Measurements from ENCODE around the gene DNAH3.
"Not testable (repeated sequence)": the region's sequence is repeated elsewhere in the genome, so short reads cannot be mapped to it uniquely, and the experiment has no call there.

Gene DNAH3

DNA sequence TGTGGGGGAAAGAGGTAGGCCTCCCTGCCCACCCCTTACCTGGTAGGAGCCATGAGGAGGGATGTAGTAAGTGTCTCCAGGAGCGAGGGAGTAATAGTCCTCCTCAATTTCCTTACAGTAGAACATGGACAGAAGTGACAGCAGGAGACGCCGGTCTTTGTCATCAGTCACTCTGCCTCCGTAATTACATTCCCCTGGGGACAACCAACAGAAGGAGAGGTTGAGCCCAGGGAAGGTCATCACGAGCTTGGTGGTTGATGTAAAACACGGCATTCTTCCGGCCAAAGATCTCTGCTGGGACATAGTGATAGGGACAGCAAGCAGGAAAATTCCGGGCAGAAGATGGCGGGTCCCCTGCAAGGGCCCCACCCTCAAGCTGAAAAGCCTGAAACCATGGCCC lies 202.2 kb downstream of the DNAH3 start:
- FAIRE-seq (no peak), DNase-seq (ENCODE audit: low spot score) (no peak)

DNA sequence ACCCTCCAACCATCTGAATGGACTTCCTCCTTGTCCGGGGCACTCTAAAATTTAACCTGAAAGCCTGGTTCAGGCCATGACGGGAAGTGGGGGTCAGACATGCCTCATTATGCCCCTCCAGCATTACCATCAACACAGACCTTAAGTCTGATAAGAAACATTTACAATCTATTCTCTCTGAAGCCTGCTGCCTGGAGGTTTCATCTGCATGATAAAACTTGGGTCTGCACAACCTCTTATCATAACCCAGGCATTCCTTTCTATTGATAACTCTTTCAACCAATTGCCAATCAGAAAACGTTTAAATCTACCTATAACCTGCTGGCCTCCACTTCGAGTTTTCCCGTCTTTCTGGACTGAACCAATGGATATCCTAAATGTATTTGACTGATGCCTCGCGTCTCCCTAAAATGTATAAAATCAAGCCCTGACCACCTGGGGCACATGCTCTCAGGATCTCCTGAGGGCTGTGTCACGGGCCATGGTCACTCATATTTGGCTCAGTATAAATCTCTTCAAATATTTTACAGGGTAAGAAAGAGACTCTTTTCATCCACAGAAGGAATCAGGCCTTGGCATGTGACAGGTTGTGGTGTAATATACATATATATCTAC lies 204.5 kb downstream of the DNAH3 start:
- FAIRE-seq (no peak), DNase-seq (ENCODE audit: low spot score) (no peak)

DNA sequence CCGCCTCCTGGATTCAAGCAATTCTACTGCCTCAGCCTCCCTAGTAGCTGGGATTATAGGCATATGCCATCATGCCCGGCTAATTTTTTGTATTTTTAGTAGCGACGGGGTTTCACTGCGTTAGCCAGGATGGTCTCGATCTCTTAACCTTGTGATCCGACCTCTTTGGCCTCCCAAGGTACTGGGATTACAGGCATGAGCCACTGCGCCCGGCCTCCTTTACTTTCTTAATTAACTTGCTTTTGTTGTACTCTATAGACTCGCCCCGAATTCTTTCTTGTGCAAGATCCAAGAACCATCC lies 205.1 kb downstream of the DNAH3 start:
- not testable (repeated sequence) for FAIRE-seq; DNase-seq (ENCODE audit: low spot score)

DNA sequence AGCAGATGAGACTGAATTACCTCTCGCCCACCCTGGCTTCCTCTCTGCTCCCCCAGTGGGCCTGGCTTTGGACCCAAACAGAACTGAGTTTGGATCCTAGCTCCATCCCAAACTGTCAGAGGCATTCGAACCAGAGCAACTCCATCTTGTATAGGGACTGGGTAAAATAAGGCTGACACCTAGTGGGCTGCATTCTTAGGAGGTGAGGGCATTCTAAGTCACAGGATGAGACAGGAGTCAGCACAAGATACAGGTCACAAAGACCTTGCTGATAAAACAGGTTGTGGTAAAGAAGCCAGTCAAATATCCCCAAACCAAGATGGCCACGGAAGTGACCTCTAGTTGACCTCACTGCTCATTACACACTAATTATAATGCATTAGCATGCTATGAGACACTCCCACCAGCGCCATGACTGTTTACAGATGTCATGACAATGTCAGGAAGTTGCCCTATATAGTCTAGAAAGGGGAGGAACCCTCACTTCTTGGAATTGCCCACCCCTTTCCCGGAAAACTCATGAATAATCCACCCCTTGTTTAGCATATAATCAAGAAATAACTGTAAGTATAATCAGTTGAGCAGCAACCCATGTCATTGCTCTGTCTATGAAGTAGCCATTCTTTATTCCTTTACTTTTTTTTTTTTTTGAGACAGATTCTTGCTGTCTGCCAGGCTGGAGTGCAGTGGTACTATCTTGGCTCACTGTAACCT lies 205.6 kb downstream of the DNAH3 start:
- FAIRE-seq, result no peak

DNA sequence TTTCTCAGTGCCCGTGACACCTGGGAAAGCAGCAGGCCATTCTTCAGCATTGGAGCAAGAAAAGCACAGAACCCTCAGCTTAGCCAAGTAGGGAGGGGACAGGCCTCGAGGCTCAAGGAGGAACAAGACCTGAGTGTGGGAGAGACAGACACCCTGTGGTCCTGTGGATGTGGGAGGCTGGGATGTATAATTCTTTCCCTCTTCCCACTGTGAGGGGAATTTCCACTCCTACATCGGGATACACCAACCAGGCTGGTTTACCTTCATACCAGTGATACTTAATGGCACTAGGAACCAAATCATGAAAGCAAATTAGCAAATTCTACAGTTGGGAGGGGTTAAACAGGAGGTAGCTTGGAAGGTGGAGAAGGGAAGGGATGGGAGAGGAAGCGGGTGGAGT lies 208.4 kb downstream of the DNAH3 start:
- no peak for DNase-seq (ENCODE audit: low spot score)
- no peak for FAIRE-seq

More for the DNA sequence above, 205.6 kb downstream of the DNAH3 start:
- peak; percentile 45 for DNase-seq (ENCODE audit: low spot score)

DNA sequence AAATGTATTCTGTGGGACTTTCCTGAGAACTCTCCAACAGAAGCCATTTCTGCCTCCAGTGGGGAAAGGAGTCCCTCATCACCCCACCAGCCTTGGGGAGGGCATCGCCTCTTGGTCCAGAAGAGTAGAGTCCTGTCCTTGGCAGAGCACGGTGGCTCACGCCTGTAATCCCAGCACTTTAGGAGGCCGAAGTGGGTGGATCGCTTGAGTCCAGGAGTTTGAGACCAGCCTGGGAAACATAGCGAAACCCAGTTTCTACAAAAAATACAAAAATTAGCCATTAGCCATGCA lies 209.1 kb downstream of the DNAH3 start:
- FAIRE-seq (no peak), DNase-seq (ENCODE audit: low spot score) (no peak)

DNA sequence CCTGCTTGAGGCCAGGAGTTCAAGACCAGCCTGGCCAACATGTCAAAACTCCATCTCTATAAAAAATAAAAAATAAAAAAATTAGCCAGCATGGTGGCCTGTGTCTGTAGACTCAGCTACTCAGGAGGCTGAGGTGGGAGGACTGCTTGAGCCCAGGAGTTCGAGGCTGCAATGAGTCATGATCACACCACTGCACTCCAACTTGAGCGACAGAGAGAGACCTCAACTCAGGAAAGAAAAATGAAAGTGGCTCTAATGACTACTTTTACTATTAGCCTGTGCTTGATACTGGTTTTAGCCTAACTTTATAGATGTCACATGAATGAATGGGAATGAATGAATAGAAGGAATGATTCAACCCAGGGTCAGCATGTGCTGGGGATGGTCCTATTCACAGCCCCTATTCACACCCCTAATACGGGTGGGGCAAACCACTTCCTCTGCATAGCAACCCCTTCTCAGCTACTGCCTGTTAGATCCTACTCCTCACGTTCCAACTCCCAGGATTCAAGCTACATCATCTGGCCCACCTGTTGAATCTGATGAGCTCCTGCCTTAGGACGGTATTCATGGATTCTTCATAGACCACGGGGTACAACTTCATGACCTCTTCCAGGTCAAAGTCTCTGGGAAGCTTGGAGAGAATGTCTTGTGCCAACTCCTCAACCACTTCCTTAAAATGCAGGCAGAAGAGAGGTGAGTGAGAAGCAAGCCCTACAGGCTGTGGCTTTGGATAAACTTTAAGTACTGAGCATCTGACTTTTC lies 209.6 kb downstream of the DNAH3 start:
- no peak for DNase-seq (ENCODE audit: low spot score)
- no peak for FAIRE-seq

DNA sequence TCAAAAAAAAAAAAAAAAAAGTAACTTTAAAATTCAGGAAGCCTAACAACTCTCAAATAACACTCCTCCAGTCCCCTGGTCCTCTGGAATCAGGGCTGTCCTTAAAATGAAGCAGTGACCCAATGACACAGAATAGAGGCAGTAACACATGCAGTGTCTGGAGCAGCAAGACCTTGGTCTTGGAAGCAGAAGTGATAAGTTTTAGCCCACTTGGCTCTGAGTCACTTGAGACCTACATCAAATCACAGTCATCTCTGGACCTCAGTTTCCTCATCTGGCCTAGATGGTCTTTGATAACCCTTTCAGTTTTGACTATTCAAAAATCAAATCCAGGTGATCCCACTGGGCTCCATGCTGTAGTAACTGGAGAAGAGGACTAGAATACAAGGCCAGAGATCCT lies 211.0 kb downstream of the DNAH3 start:
- FAIRE-seq (no peak), DNase-seq (ENCODE audit: low spot score) (no peak)

DNA sequence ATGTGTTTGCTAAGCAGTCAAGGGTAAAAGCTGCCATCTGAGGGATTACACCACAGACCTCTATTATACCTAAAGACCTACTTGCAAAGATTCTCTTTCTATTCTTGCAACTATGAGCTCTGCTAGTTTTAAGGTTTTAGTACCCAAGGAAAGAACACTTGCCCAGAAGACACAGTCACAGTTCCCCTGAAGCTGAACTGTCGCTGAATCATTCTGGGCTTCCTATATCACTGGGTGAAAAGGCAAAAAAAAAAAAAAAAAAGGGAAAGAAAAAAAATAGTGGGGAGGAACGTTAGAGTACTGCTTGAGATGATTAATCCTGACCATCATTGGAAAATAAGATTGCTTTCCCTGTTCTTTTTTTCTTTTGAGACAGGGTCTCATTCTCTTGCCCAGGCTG lies 212.2 kb downstream of the DNAH3 start:
- FAIRE-seq, result no peak

DNA sequence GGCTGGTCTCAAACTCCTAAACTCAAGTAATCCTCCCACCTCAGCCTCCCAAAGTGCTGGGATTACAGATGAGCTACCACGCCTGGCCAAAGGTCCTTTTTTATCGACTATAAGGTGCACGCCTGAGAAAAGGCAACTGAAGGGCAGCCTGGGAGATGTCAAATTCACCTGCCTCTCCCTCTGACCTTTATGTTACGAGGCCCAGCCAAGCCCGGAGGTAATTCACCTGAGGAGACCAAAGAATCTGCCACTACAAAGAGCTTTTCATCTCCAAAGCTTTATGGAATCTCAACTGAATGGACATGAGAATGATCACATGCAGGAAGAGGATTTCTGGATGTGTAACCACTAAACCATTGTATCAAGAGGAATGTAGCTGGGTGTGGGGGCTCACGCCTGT lies 212.9 kb downstream of the DNAH3 start:
- no peak for DNase-seq (ENCODE audit: low spot score)
- no peak for FAIRE-seq

More for the DNA sequence above, 212.2 kb downstream of the DNAH3 start:
- no peak for DNase-seq (ENCODE audit: low spot score)

DNA sequence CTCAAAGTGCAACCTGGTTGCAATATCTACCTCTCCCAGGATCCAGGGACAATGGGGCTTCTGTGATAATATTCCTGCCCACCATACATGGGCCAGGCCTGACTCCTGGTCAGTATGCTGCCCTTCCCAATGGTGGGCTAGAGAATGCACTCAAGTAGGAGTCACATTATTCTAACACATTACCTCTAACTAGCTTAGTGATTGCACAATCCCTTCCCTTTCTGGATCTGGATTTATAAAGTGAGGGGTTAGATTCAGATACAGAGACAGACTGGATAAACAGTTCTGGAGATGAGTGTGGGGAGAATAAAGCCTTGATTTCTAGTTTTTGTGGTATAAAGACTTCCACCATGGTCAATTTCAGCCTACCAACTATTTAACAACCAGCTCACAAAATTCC lies 217.1 kb downstream of the DNAH3 start:
- no peak for DNase-seq (ENCODE audit: low spot score)
- FAIRE-seq, result no peak

DNA sequence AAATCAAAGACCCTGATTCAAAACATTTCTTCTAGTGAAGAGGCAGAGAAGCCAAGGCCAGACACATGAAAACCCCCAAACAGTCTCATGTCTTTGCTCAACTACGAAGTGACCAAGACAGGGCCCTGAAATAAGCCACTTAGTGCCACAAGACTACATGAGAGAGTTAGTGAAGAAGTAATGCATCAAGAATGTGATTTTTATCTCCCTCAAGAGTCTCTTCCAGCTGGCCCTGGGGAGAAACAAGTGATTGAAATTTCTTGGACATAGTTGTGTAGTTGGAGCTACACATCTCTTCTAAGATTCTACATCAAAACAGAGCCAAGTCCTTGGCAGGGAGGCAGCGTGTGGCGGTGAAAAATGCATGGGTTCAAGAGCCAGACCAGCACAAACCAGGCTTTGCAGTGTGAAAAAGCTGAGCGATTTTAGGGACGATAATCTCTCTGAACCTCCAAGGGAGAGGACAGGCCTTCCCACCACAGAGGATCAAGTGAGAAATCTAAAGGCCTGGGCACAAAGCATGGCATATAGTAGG lies 219.5 kb downstream of the DNAH3 start:
- DNase-seq (ENCODE audit: low spot score) (no peak), FAIRE-seq (no peak)

DNA sequence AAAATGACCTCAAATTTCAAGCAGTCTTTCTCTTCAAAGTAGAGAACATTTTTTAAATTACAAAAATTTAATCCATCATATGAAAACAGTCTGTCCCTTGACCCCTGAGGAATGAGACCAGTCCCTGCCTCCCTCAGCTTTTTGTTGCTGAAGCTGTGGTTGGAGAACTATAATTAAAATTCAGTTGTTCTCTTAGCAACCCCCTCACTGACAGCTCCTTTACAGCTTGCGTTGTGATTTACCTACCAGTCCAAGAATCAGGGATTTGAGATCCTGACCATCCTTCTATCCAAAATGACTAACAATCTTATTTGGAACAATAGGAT lies 220.3 kb downstream of the DNAH3 start:
- FAIRE-seq, result no peak
- no peak for DNase-seq (ENCODE audit: low spot score)

DNA sequence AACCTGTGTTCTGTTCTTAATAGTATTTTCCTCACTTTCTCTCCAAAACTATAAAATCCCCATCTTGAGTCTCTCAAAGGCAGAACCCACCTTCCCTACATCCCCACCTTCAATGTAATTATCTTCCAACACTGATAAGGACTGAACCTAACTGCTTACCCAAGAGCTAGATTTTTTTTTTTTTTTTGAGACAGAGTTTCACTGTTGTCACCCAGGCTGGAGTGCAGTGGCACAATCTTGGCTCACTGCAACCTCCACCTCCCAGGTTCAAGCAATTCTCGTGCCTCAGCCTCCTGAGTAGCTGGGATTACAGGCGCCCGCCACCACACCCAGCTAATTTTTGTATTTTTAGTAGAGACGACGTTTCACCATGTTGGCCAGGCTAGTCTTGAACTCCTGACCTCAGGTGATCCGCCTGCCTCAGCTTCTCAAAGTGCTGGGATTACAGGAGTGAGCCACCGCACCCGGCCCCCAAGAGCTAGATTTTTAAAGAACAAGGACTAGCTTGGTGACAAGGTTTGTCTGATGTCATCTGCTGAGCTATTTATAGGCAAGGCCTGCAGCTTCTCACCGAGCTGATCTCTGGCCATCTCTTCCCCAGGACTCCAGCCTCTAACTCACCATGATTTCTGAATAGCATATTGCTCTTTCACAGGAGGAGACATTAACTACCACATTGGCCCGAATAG lies 220.8 kb downstream of the DNAH3 start:
- not testable (repeated sequence) for DNase-seq (ENCODE audit: low spot score); FAIRE-seq

DNA sequence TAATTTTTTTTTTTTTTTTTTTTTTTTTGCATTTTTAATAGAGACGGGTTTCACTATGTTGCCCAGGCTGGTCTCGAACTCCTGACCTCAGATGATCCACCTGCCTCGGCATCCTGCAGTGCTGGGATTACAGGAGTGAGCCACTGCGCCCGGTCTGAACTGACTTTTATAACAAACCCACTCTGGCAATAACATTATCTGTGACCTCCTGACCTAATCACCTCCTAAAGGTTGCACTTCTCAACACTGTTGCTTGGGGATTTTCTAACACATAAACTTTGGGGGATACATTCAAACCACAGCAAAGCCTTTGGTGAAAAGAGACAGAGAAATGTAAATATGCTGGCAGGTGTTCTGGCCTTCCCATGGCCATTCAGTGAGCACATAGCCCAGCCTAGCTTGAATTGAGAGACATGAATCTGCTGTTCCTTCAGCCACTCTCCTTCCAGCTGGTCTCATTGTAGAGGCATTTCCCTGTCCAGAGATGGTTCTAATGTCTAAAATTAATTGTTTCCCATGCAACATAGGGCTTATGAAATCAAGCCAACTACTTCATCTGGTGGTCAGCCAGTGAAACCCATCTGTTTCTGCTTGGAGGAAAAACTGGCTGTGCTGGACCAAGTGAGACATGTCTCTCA lies 221.8 kb downstream of the DNAH3 start:
- DNase-seq (ENCODE audit: low spot score), result no peak
- no peak for FAIRE-seq

DNA sequence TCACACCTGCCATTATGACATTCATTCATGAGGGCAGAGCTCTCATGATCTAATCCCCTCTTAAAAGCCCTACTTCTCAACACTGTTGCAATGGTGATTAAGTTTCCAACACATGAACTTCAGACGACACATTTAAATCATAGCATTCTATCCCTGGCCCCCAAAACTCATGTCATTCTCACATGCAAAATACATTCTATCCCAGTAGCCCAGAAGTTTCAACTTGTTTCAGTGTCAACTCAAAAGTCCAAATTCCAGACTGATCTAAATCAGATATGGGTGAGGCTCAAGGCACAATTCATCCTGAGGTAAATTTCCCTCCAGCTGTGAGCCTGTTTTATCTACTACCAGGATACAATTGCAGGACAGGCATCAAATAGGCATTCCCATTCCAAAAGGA lies 224.9 kb downstream of the DNAH3 start:
- FAIRE-seq (no peak), DNase-seq (ENCODE audit: low spot score) (no peak)

DNA sequence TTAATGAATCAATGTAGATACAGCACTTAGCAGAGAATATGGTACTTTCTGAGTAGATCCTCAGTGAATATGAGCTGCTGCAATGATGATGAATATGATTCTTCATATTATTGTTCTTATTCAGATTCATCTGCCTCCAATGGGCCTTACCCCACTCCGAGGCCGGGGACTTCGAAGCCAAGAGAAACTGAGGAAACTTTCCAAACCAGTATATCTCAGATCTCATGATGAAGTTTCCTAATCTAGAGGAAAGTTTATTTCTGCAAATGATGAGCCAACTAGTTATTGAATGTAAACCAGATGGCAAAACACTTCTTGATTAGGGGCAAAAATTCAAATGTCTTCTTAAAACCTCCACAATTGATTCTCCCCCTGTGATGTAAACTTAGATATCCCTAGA lies 226.8 kb downstream of the DNAH3 start:
- DNase-seq (ENCODE audit: low spot score), result no peak
- no peak for FAIRE-seq

DNA sequence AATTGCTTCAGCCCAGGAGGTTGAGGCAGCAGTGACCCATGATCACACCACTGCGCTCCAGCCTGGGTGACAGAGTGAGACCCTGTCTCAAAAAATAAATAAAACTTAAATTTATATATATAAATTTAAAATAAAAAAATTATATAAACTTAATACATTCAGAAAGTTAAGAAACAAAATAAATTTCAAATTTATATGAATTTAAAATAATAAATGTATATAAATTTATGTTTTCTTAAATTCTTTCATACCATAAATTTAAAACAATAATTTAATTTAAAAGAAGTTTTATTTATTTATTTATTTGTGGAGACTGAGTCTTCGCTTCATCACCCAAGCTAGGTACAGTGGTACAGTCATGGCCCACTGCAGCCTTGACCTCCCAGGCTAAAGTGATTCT lies 229.8 kb downstream of the DNAH3 start:
- DNase-seq (ENCODE audit: low spot score), result no peak
- FAIRE-seq, result peak; percentile 63

DNA sequence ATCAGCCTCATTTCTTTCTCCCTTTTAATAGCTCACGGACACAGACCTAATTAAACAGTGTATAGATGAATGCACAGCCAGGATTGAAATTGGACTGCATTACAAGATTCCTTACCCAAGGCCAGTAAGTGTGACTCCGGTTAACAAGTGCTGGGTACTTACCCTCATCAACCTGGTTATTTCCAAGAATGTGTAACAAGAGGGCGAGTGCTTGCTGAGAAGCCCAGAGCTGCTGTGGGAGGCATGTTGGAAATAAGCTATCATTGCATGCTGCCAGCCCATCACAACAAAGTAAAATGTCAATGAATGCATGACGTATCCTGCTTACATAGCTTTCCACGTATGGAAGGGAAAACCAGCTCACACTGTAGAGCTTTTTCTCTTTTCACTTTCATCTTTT lies 230.6 kb downstream of the DNAH3 start:
- FAIRE-seq (no peak), DNase-seq (ENCODE audit: low spot score) (no peak)

DNA sequence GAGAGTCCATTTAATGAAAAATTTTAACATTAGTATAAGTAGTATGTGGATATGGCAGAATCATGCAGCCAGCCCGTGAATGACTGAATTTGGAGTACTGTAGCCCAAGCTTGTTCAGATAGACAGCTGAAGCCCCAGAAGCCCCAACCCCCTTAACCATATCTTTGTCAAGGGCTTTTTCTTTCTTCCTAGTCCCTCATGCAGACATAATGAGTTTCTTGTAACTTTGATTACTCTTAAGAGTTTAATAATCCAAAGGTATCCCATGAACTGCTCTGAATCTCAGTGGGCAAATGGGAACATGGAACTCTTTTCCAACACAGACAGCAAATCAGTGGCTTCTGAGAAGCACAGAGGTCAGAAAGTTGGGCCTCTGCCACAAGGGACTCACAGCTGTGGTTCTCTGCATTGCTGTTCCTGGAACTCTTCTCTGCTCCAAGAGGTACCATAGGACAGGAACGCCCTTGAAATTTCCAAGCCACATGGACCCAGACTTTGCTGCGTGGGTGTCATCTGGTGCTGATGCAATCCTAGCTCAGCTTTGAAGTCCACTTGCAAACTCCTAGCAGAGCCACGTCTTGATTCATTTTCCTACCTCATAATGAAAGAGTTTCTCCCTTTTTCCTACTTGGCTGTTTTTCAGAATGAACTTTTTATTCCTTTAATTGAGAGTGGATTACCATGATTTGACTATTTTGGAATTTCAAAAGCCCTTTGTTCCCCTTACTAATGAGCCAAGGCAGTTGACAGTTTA lies 232.0 kb downstream of the DNAH3 start:
- DNase-seq (ENCODE audit: low spot score) (no peak), FAIRE-seq (no peak)

DNA sequence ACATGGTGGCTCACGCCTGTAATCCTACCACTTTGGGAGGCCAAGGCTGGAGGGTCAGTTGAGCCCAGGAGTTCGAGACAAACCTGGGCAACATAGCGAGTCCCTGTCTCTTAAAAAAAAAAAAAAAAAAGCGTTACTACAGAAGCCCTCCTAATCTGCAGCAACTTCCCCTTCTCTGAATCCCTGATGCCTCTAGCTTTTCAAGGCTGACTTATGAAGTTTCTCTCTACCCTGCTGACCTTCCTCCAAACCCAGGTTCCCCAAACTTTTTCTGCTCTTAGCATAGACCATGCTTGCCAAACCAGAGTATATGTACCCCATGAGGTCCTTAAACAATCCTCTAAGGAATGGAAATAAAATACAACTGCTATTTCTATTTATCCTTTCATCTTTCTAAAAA lies 233.7 kb downstream of the DNAH3 start:
- DNase-seq (ENCODE audit: low spot score) (no peak), FAIRE-seq (no peak)
